HEK293 (cell line): ENCODE results near the gene NDUFS7.

Experiments used
- BCL6B ChIP-seq: fragments of 450-650 bp; formaldehyde crosslinking; IDR thresholded peaks from 2 replicates; pipeline ENCODE4 v1.5.1; 2017; ENCODE audit warnings: missing biosample characterization, missing genetic modification characterization
- ELK4 ChIP-seq: IDR thresholded peaks from 2 replicates; pipeline ENCODE4 v1.6.1; 2011; ENCODE audit warnings: mild to moderate bottlenecking, low read depth, low read length, borderline replicate concordance
- KLF10 ChIP-seq: fragments of 450-650 bp; IDR thresholded peaks from 2 replicates; pipeline ENCODE4 v1.5.1; 2018; ENCODE audit warnings: missing biosample characterization, mild to moderate bottlenecking, missing genetic modification characterization
- MZF1 ChIP-seq: fragments of 450-650 bp; formaldehyde crosslinking; IDR thresholded peaks from 2 replicates; pipeline ENCODE4 v1.5.1; 2017; ENCODE audit warnings: missing biosample characterization, missing genetic modification characterization, borderline replicate concordance
- PATZ1 ChIP-seq: fragments of 450-650 bp; formaldehyde crosslinking; IDR thresholded peaks from 2 replicates; pipeline ENCODE4 v1.5.1; 2016; ENCODE audit warnings: missing biosample characterization, missing genetic modification characterization
- PRDM10 ChIP-seq: fragments of 450-650 bp; formaldehyde crosslinking; IDR thresholded peaks from 2 replicates; pipeline ENCODE4 v1.5.1; 2016; ENCODE audit warnings: missing biosample characterization, missing genetic modification characterization
- PRDM6 ChIP-seq: fragments of 450-650 bp; formaldehyde crosslinking; IDR thresholded peaks from 2 replicates; pipeline ENCODE4 v1.5.1; 2017; ENCODE audit warnings: missing biosample characterization, missing genetic modification characterization
- SP2 ChIP-seq: fragments of 450-650 bp; formaldehyde crosslinking; IDR thresholded peaks from 2 replicates; pipeline ENCODE4 v1.5.1; 2016; ENCODE audit warnings: missing biosample characterization, missing genetic modification characterization
- TCF7L2 ChIP-seq: IDR thresholded peaks from 2 replicates; pipeline ENCODE4 v1.6.1; 2011; ENCODE audit warnings: low read depth, mild to moderate bottlenecking, inconsistent platforms, low read length, moderate library complexity, borderline replicate concordance
- TRIM28 ChIP-seq: IDR thresholded peaks from 2 replicates; pipeline ENCODE4 v1.6.1; 2011; ENCODE audit warnings: low read length, control low read depth, borderline replicate concordance
- ZFHX2 ChIP-seq: fragments of 450-650 bp; formaldehyde crosslinking; conservative IDR thresholded peaks from 2 replicates; pipeline ENCODE4 v1.5.1; 2016; ENCODE audit warnings: missing biosample characterization, missing genetic modification characterization
- ZFP69B ChIP-seq: fragments of 450-650 bp; formaldehyde crosslinking; IDR thresholded peaks from 2 replicates; pipeline ENCODE4 v1.5.1; 2016; ENCODE audit warnings: missing biosample characterization, missing genetic modification characterization
- ZNF121 ChIP-seq: fragments of 450-650 bp; formaldehyde crosslinking; IDR thresholded peaks from 2 replicates; pipeline ENCODE4 v1.5.1; 2016; ENCODE audit warnings: missing biosample characterization, missing genetic modification characterization
- ZNF132 ChIP-seq: fragments of 450-650 bp; formaldehyde crosslinking; IDR thresholded peaks from 2 replicates; pipeline ENCODE4 v1.5.1; 2017; ENCODE audit warnings: missing biosample characterization, missing genetic modification characterization, borderline replicate concordance
- ZNF140 ChIP-seq: fragments of 450-650 bp; formaldehyde crosslinking; IDR thresholded peaks from 2 replicates; pipeline ENCODE4 v1.5.1; 2016; ENCODE audit warnings: missing biosample characterization, missing genetic modification characterization
- ZNF157 ChIP-seq: fragments of 450-650 bp; formaldehyde crosslinking; IDR thresholded peaks from 2 replicates; pipeline ENCODE4 v1.5.1; 2016; ENCODE audit warnings: missing biosample characterization, missing genetic modification characterization
- ZNF223 ChIP-seq: fragments of 450-650 bp; formaldehyde crosslinking; IDR thresholded peaks from 2 replicates; pipeline ENCODE4 v1.5.1; 2016; ENCODE audit warnings: missing biosample characterization, missing genetic modification characterization
- ZNF341 ChIP-seq: fragments of 450-650 bp; formaldehyde crosslinking; IDR thresholded peaks from 2 replicates; pipeline ENCODE4; 2016; ENCODE audit warnings: low read depth, missing biosample characterization, missing genetic modification characterization
- ZNF391 ChIP-seq: fragments of 450-650 bp; formaldehyde crosslinking; IDR thresholded peaks from 2 replicates; pipeline ENCODE4 v1.5.1; 2016; ENCODE audit warnings: low read depth, missing biosample characterization, missing genetic modification characterization, borderline replicate concordance
- ZNF398 ChIP-seq: fragments of 450-650 bp; formaldehyde crosslinking; IDR thresholded peaks from 2 replicates; pipeline ENCODE4 v1.5.1; 2017; ENCODE audit warnings: missing biosample characterization, missing genetic modification characterization
- ZNF426 ChIP-seq: fragments of 450-650 bp; formaldehyde crosslinking; IDR thresholded peaks from 2 replicates; pipeline ENCODE4 v1.5.1; 2017; ENCODE audit warnings: missing biosample characterization, missing genetic modification characterization, mild to moderate bottlenecking, inconsistent platforms, moderate library complexity
- ZNF571 ChIP-seq: fragments of 450-650 bp; formaldehyde crosslinking; IDR thresholded peaks from 2 replicates; pipeline ENCODE4 v1.5.0; 2017; ENCODE audit warnings: missing biosample characterization, missing genetic modification characterization
- ZNF596 ChIP-seq: fragments of 450-650 bp; IDR thresholded peaks from 2 replicates; pipeline ENCODE4 v1.5.0; 2018; ENCODE audit warnings: missing biosample characterization, mild to moderate bottlenecking, missing genetic modification characterization, moderate library complexity
- ZNF664 ChIP-seq: fragments of 450-650 bp; formaldehyde crosslinking; IDR thresholded peaks from 2 replicates; pipeline ENCODE4 v1.5.1; 2016; ENCODE audit warnings: missing biosample characterization, missing genetic modification characterization
- ZNF777 ChIP-seq: fragments of 450-650 bp; formaldehyde crosslinking; IDR thresholded peaks from 2 replicates; pipeline ENCODE4 v1.5.1; 2017; ENCODE audit warnings: missing biosample characterization, missing genetic modification characterization, borderline replicate concordance
- ZNF792 ChIP-seq: fragments of 450-650 bp; formaldehyde crosslinking; IDR thresholded peaks from 2 replicates; pipeline ENCODE4 v1.5.1; 2016; ENCODE audit warnings: missing biosample characterization, missing genetic modification characterization
- ZNF843 ChIP-seq: fragments of 450-650 bp; formaldehyde crosslinking; IDR thresholded peaks from 2 replicates; pipeline ENCODE4 v1.5.1; 2016; ENCODE audit warnings: missing biosample characterization, missing genetic modification characterization

Gene NDUFS7

GRCh38 chr19:1355568-1356507, 27.9 kb upstream of the NDUFS7 start (continued):
- TF ChIP-seq PRDM6 (tag by site-specific recombination) (no peak), TCF7L2 (no peak), ZNF843 (no peak), SP2 (tag by site-specific recombination) (peak; percentile 91), ZNF792 (tag by site-specific recombination) (no peak), ZFP69B (tag by site-specific recombination) (no peak), ZNF571 (tag by site-specific recombination) (no peak), ZNF777 (tag by site-specific recombination) (no peak), ZNF140 (tag by site-specific recombination) (no peak), ZNF157 (tag by site-specific recombination) (no peak), BCL6B (tag by site-specific recombination) (no peak), ZNF391 (tag by site-specific recombination) (no peak), ZNF341 (tag by site-specific recombination) (peak; percentile 79), ZNF398 (tag by site-specific recombination) (peak; percentile 84), ZNF132 (tag by site-specific recombination) (no peak), MZF1 (no peak; the same call in 1 of the 2 replicates), ZNF664 (tag by site-specific recombination) (no peak), KLF10 (no peak), ZFHX2 (tag by site-specific recombination) (0 out of 2 replicates have a peak, but pooled peaks have one; percentile 21), TRIM28 (no peak), ZNF426 (tag by site-specific recombination) (no peak), ELK4 (no peak), ZNF121 (tag by site-specific recombination) (no peak), PATZ1 (peak; percentile 93), ZNF223 (tag by site-specific recombination) (peak; percentile 75; the same call in 1 of the 2 replicates), ZNF596 (tag by site-specific recombination) (no peak), PRDM10 (tag by site-specific recombination) (no peak)
- TF ChIP-seq, all 188 proteins: peak for 18
